ENCODE data around the gene SRSF11. TPM values are rescaled to one million over a fixed set of nuclear protein-coding genes. Genes with fewer than 3 reads are reported as not detected.

Gene SRSF11
- total and polyA plus RNA-seq, 2 donors (not counting 1 experiment from before 2014, with no cell fraction given): 243 to 333 TPM

DNA sequence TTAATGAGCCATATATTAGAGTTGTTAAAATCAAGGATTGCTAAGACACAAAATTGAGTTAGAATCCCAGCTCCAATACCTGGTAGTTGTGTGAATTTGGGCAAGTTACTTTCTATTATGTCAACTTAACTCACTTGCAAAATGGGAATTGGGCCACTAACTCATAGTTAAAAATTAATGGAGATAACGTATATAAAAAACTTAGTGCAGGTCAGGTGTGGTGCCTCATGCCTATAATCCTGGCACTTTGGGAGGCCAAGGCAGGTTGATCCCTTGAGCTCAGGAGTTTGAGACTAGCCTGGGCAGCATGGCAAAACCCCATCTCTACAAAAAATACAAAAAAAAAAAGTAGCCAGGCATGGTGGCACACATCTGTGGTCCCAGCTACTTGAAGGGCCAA is 57.5 kb downstream of the SRSF11 start:
- no peak overlapping the region for H3K4me3 Mint-ChIP-seq
- ATAC-seq (ENCODE audit: low read depth): no peak
- no peaks in the 10 kb centered on the region for H3K4me1 Mint-ChIP-seq
- H3K27ac ChIP-seq (ENCODE audit: low read length in 2 of 2): no peak overlapping the region
- H3K9ac ChIP-seq (ENCODE audit: low read length): no peak overlapping the region
- 100% methylated on average over 1 of the region's 1 CpG for WGBS (ENCODE audit: insufficient coverage)
- no peak overlapping the region for H3K27ac Mint-ChIP-seq
- peaks cover 10 to 15% of the 10 kb centered on the region in 2 experiments for H3K36me3 ChIP-seq (replicated peaks in 1 of 2; ENCODE audit: control extremely low read depth in 1 of 2, control insufficient read depth in 1 of 2, extremely low read depth in 1 of 2, insufficient read depth in 2 of 2, low read length in 1 of 2)
- no peak overlapping the region for H2AFZ ChIP-seq (ENCODE audit: insufficient read depth, low read depth, low read length, poor library complexity, severe bottlenecking)
- no peaks in the 10 kb centered on the region for H3K27me3 Mint-ChIP-seq
- H3K79me2 ChIP-seq (ENCODE audit: control insufficient read depth, insufficient read depth, low read length): no peaks in the 10 kb centered on the region
- no peak overlapping the region for H3K4me2 ChIP-seq (replicated peaks; ENCODE audit: low read depth, low read length, poor library complexity, severe bottlenecking)
- peaks cover 0 to 3% of the 10 kb centered on the region in 2 donors for H3K4me1 ChIP-seq (ENCODE audit: control insufficient read depth in 2 of 2, insufficient read depth in 2 of 2, low read length in 2 of 2)
- H4K20me1 ChIP-seq (ENCODE audit: control insufficient read depth, insufficient read depth, low read length, poor library complexity, severe bottlenecking): no peaks in the 10 kb centered on the region
- H3K27me3 ChIP-seq (replicated peaks in 1 of 4; ENCODE audit: control extremely low read depth in 1 of 4, control insufficient read depth in 3 of 4, insufficient read depth in 4 of 4, low read length in 3 of 4): no peaks in the 10 kb centered on the region
- CTCF ChIA-PET: no interaction called here
- H3K9me3 ChIP-seq (ENCODE audit: control extremely low read depth in 1 of 3, control insufficient read depth in 2 of 3, insufficient read depth in 1 of 3, low read length in 2 of 3): no peaks in the 10 kb centered on the region
- intact Hi-C loops (cut with micrococcal nuclease): no loop called here
- no peak overlapping the region for H3K4me3 ChIP-seq (ENCODE audit: control extremely low read depth in 1 of 5, extremely low read depth in 1 of 5, insufficient read depth in 1 of 5, low read depth in 2 of 5, low read length in 4 of 5)
- no peak for DNase-seq
- H3K9me3 Mint-ChIP-seq (ENCODE audit: insufficient read depth): no peaks in the 10 kb centered on the region
- TF ChIP-seq, protein P1, sequence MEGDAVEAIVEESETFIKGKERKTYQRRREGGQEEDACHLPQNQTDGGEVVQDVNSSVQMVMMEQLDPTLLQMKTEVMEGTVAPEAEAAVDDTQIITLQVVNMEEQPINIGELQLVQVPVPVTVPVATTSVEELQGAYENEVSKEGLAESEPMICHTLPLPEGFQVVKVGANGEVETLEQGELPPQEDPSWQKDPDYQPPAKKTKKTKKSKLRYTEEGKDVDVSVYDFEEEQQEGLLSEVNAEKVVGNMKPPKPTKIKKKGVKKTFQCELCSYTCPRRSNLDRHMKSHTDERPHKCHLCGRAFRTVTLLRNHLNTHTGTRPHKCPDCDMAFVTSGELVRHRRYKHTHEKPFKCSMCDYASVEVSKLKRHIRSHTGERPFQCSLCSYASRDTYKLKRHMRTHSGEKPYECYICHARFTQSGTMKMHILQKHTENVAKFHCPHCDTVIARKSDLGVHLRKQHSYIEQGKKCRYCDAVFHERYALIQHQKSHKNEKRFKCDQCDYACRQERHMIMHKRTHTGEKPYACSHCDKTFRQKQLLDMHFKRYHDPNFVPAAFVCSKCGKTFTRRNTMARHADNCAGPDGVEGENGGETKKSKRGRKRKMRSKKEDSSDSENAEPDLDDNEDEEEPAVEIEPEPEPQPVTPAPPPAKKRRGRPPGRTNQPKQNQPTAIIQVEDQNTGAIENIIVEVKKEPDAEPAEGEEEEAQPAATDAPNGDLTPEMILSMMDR (IDR thresholded peaks at IDR 0.05): no peak
- no peak for TF ChIP-seq EZH2 (IDR thresholded peaks at IDR 0.05; ENCODE audit: borderline replicate concordance, insufficient read depth, low read depth, low read length, poor library complexity, severe bottlenecking)
- POLR2A ChIA-PET: interaction anchor here (0.6 kb wide), 1 partner anchor 15 kb away, joined by 4 read pairs; no protein-coding TSS in a partner anchor

DNA sequence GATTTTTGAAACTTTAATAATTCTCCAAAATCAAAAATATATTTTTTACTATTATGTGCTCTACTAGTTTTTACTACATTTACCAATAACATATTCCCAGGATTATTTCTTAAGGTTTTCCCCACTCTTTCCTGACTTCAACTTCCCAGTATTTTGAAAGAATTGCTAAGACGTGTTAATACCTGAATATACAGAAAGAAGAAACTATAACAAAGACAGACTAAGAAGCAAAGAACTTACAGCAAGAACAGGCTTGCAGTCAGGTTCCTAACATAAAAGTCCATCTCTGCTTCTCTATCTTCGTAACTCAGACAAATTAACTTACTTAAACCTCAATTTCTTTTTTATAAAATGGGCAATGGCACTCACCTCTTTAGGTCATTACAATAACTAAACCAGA is 63.2 kb downstream of the SRSF11 start:
- H4K20me1 ChIP-seq (ENCODE audit: control insufficient read depth, insufficient read depth, low read length, poor library complexity, severe bottlenecking): no peaks in the 10 kb centered on the region
- no peak overlapping the region for H3K27ac ChIP-seq (ENCODE audit: low read length in 2 of 2)
- WGBS (ENCODE audit: insufficient coverage): no CpG with 5 or more reads among the region's 2 CpGs
- H3K4me3 ChIP-seq (ENCODE audit: control extremely low read depth in 1 of 5, extremely low read depth in 1 of 5, insufficient read depth in 1 of 5, low read depth in 2 of 5, low read length in 4 of 5): no peak overlapping the region
- no peaks in the 10 kb centered on the region for H3K9me3 ChIP-seq (ENCODE audit: control extremely low read depth in 1 of 3, control insufficient read depth in 2 of 3, insufficient read depth in 1 of 3, low read length in 2 of 3)
- Mint-ChIP-seq H3K9me3 (ENCODE audit: insufficient read depth) (no peaks in the 10 kb centered on the region), H3K27ac (no peak overlapping the region), H3K27me3 (no peaks in the 10 kb centered on the region), H3K4me3 (no peak overlapping the region), H3K4me1 (no peaks in the 10 kb centered on the region)
- H3K27me3 ChIP-seq (replicated peaks in 1 of 4; ENCODE audit: control extremely low read depth in 1 of 4, control insufficient read depth in 3 of 4, insufficient read depth in 4 of 4, low read length in 3 of 4): no peaks in the 10 kb centered on the region
- no peak for ATAC-seq (ENCODE audit: low read depth)
- H3K4me2 ChIP-seq (replicated peaks; ENCODE audit: low read depth, low read length, poor library complexity, severe bottlenecking): no peak overlapping the region
- TF ChIP-seq, protein P1 (IDR thresholded peaks at IDR 0.05): no peak
- no peak for TF ChIP-seq EZH2 (IDR thresholded peaks at IDR 0.05; ENCODE audit: borderline replicate concordance, insufficient read depth, low read depth, low read length, poor library complexity, severe bottlenecking)
- H3K36me3 ChIP-seq (replicated peaks in 1 of 2; ENCODE audit: control extremely low read depth in 1 of 2, control insufficient read depth in 1 of 2, extremely low read depth in 1 of 2, insufficient read depth in 2 of 2, low read length in 1 of 2): peaks cover 6 to 14% of the 10 kb centered on the region in 2 experiments
- POLR2A ChIA-PET: no interaction called here
- no peaks in the 10 kb centered on the region for H3K4me1 ChIP-seq (ENCODE audit: control insufficient read depth in 2 of 2, insufficient read depth in 2 of 2, low read length in 2 of 2)
- DNase-seq: no peak
- intact Hi-C loops (cut with micrococcal nuclease): no loop called here
- CTCF ChIA-PET: no interaction called here
- H2AFZ ChIP-seq (ENCODE audit: insufficient read depth, low read depth, low read length, poor library complexity, severe bottlenecking): no peak overlapping the region
- no peak overlapping the region for H3K9ac ChIP-seq (ENCODE audit: low read length)
- no peaks in the 10 kb centered on the region for H3K79me2 ChIP-seq (ENCODE audit: control insufficient read depth, insufficient read depth, low read length)
